Urinary bladder (tissue), 4 donors: ENCODE measurements around the gene SERINC2. TPM values are rescaled to one million over a fixed set of nuclear protein-coding genes. Genes with fewer than 3 reads are reported as not detected.

Experiments used
- DNase-seq: peaks from one replicate; pipeline ENCODE4 v3.0.0-alpha.2; 2015; ENCODE audit errors: extremely low spot score
- H3K27ac ChIP-seq: one replicate; pipeline ENCODE4 v1.5.1; 2013; ENCODE audit warnings: low read depth, mild to moderate bottlenecking, moderate library complexity
- H3K36me3 ChIP-seq: one replicate; pipeline ENCODE4 v1.6.1; 2013; ENCODE audit warnings: mild to moderate bottlenecking, moderate library complexity; ENCODE audit not compliant: insufficient read depth
- H3K4me1 ChIP-seq: one replicate; pipeline ENCODE4 v1.6.1; 2013; ENCODE audit warnings: mild to moderate bottlenecking, moderate library complexity; ENCODE audit not compliant: insufficient read depth
- H3K4me3 ChIP-seq: one replicate; pipeline ENCODE4 v1.5.1; 2013; ENCODE audit warnings: low read depth, low read length
- WGBS: extraction: QIAGEN DNeasy Blood & Tissue Kit; methylation state at CpG from one replicate; pipeline ENCODE4 v1.1.7; 2013; 5-methylcytosine and 5-hydroxymethylcytosine counted together
- polyA plus RNA-seq: library from polyadenylated mRNA; stranded (reverse); fragments of 200-250 nt; gene quantifications from one replicate; pipeline ENCODE4 v1.2.3, GENCODE V29; 2013
- total RNA-seq: library from RNA; depleted of rRNA; stranded (reverse); fragments of >200 nt; gene quantifications from one replicate; pipeline ENCODE4 v1.2.3, GENCODE V29; 2014
- donor health status: healthy with polysubstance abuse.
- donor health status: healthy.

SERINC2 gene
- total and polyA plus RNA-seq, 2 donors: 8.9 to 43.3 TPM

GRCh38 chr1:31437433-31438037 lies 24.5 kb downstream of the SERINC2 start:
- Histone ChIP-seq H3K4me1 (no peaks in the 10 kb centered on the region), H3K36me3 (no peaks in the 10 kb centered on the region), H3K4me3 (no peak overlapping the region), H3K27ac (no peak overlapping the region)
- 81% methylated on average over 11 of the region's 11 CpGs for WGBS
- no peak for DNase-seq

DNA sequence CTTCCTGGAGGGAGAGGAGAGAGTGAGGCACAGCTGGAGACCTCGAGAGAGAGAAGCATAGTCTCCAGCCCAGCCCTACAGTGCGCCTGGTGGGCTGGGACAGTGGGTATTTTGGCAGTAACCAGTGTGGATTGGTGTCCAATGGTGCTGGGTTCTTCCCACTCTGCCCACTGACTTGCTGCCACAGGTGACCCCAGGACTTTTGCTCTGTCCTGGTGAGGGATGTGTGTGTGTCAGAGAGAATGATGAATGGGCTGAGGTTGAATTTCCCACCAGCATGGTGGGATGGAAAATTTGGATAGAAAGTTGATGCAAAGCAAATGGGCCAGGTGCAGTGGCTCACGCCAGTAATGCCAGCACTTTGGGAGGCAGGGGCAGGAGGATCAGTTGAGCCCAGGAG lies 26.3 kb downstream of the SERINC2 start:
- no peak for DNase-seq
- Histone ChIP-seq H3K4me3 (no peak overlapping the region), H3K4me1 (no peaks in the 10 kb centered on the region), H3K27ac (no peak overlapping the region), H3K36me3 (no peaks in the 10 kb centered on the region)
- WGBS: 77% methylated on average over 3 of the region's 3 CpGs

GRCh38 chr1:31441073-31441472 lies 28.1 kb downstream of the SERINC2 start:
- H3K4me1 ChIP-seq: no peaks in the 10 kb centered on the region
- H3K36me3 ChIP-seq: no peaks in the 10 kb centered on the region
- WGBS: 76% methylated on average over 3 of the region's 3 CpGs
- DNase-seq: no peak
- no peak overlapping the region for H3K4me3 ChIP-seq
- H3K27ac ChIP-seq: no peak overlapping the region

GRCh38 chr1:31441558-31441957 lies 28.5 kb downstream of the SERINC2 start:
- Histone ChIP-seq H3K27ac (no peak overlapping the region), H3K36me3 (no peaks in the 10 kb centered on the region), H3K4me1 (no peaks in the 10 kb centered on the region), H3K4me3 (no peak overlapping the region)
- DNase-seq: no peak
- 78% methylated on average over 4 of the region's 4 CpGs for WGBS

DNA sequence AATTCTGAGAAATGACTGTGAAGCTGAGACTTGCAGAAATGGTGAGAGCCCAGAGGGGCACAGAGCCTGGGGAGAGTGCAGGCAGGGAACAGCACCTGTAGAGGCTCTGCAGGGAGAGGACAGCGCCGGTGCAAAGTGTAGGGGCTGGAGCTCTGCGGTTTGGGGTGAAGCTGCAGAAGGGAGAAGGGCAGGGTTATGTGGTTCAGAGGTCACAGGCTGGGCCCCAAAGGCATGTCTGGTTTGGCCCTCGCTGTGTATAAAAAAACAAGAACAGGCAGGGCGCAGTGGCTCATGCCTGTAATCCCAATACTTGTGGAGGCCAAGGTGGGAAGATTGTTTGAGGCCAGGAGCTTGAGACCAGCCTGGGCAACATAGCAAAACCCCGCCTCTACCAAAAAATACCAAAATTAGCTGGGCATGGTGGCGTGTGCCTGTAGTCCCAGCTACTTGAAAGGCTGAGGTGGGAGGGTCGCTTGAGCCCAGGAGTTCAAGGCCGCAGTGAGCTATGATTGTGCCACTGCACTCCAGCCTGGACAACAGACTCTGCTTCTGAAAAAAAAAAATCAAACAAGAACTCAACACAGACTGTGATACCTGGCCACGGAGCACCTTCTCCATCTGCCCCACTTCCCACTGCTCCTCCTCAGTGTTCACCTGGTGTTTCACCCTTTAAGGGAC lies 29.1 kb downstream of the SERINC2 start:
- no peaks in the 10 kb centered on the region for H3K36me3 ChIP-seq
- DNase-seq: no peak
- no peaks in the 10 kb centered on the region for H3K4me1 ChIP-seq
- H3K4me3 ChIP-seq: no peak overlapping the region
- 82% methylated on average over 10 of the region's 10 CpGs for WGBS
- H3K27ac ChIP-seq: no peak overlapping the region

DNA sequence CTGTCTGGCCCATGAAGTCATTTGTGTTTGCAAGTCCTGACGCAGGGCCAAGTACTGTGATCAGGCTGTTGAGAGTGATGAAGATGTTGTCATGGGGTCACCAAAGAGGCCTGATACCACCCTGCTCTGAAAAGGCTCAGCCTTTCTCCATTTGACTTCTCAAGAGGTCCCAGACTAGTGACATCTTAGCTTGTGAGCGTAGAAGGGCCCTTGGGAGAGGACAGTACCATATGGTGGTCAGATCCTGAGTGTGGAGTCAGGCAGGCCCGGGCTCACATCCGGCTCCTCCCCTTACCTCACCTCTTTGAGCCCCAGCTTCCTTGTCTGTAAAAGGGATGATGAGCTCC lies 29.6 kb downstream of the SERINC2 start:
- WGBS: 76% methylated on average over 4 of the region's 4 CpGs
- no peaks in the 10 kb centered on the region for H3K4me1 ChIP-seq
- DNase-seq: no peak
- H3K4me3 ChIP-seq: no peak overlapping the region
- H3K36me3 ChIP-seq: no peaks in the 10 kb centered on the region
- H3K27ac ChIP-seq: no peak overlapping the region

- Histone ChIP-seq H3K36me3 (no peaks in the 10 kb centered on the region), H3K27ac (no peak overlapping the region), H3K4me3 (no peak overlapping the region), H3K4me1 (no peaks in the 10 kb centered on the region)
- 98% methylated on average over 1 of the region's 1 CpG for WGBS
- no peak for DNase-seq
These were observed 30.7 kb downstream of the SERINC2 start for GRCh38 chr1:31443673-31444072.

DNA sequence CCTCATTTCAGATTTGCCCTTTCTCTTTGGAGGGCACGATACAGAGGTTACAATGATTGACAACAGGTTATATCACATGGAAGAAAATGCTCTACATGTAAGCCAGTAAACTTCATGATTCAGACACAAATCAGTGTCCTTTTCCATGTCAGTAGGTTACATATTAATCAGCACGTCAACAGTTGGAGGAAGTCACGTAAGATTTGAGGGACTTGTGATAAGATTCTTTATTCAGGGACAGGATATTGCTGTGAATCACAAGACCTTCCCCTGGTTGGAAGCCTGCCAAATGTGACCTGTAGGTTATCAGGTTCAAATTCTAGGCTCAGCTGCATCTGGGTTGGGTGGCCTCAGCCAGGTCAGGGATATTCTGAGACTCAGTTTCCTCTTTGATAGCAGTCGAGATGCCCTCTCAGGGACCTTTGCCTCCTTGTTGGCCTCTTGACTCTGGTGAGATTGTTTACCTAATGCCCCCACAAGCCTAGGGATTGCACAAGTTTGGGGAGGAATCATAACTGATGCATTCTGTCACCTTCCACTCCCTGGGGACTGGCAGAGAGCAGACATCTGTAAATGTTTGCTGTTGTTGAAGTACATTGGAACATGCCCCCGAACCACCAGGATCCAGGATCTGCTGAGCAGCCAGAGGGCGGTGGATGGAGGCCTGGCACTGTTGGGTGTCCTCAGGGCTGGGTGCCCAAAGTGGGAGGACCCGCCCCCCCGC lies 31.9 kb downstream of the SERINC2 start:
- no peak for DNase-seq
- no peaks in the 10 kb centered on the region for H3K4me1 ChIP-seq
- WGBS: 64% methylated on average over 8 of the region's 8 CpGs
- no peak overlapping the region for H3K4me3 ChIP-seq
- no peak overlapping the region for H3K27ac ChIP-seq
- no peaks in the 10 kb centered on the region for H3K36me3 ChIP-seq

DNA sequence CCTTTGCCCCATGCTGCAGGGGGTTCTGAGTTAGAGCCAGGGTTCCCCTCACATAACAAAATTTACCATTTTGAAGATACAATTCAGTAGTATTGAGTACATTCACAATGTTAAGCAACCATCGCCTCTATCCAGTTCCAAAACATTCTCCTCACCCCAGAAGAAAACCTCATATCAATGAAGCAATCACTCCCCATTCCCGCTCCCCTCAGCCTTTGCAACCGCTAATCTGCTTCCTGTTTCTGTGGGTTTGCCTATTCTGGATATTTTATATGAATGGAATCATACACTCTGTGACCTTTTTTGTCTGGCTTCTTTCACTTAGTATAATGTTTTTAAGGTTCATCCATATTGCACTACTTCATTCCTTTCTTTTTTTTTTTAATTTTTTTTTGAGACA lies 32.9 kb downstream of the SERINC2 start:
- DNase-seq: no peak
- Histone ChIP-seq H3K36me3 (no peaks in the 10 kb centered on the region), H3K4me3 (no peak overlapping the region), H3K27ac (no peak overlapping the region), H3K4me1 (no peaks in the 10 kb centered on the region)
- 73% methylated on average over 3 of the region's 3 CpGs for WGBS

GRCh38 chr1:31447210-31447609 lies 34.2 kb downstream of the SERINC2 start:
- Histone ChIP-seq H3K4me1 (no peaks in the 10 kb centered on the region), H3K4me3 (no peak overlapping the region), H3K27ac (no peak overlapping the region), H3K36me3 (no peaks in the 10 kb centered on the region)
- 29% methylated on average over 9 of the region's 9 CpGs for WGBS
- DNase-seq: no peak

DNA sequence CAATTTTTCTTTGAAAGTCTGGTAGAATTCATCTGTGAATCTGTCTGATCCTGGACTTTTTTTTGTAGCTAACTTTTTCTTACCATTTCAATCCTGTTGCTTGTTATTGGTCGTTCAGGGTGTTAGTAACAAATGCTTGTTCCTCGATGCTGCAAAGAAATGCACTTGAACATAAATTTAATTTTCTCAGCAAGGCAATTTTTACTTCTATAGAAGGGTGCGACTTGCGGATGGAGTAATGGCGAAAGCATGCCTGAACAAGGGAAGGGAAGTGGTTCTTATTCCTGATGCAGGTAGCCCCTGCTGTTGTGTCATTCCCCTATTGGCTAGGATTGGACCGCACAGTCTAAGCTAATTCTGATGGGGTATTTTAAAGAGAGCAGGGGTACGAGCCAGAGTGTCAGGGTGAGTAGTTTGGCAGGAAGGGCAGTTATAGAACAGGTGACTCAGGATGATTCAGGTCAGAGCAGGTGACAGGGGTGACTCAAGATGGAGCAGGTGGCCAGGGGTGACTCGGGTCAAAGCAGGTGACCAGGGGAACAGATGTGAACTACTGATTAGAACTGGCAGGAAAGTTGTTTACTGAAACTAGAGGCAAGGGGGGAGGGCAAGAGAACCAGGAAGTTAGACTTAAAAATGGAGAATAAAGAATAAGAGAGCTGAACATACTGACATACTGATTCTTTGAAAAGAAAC lies 40.5 kb downstream of the SERINC2 start:
- WGBS: 85% methylated on average over 8 of the region's 8 CpGs
- no peak for DNase-seq
- Histone ChIP-seq H3K4me3 (no peak overlapping the region), H3K36me3 (no peaks in the 10 kb centered on the region), H3K27ac (no peak overlapping the region), H3K4me1 (no peaks in the 10 kb centered on the region)

DNA sequence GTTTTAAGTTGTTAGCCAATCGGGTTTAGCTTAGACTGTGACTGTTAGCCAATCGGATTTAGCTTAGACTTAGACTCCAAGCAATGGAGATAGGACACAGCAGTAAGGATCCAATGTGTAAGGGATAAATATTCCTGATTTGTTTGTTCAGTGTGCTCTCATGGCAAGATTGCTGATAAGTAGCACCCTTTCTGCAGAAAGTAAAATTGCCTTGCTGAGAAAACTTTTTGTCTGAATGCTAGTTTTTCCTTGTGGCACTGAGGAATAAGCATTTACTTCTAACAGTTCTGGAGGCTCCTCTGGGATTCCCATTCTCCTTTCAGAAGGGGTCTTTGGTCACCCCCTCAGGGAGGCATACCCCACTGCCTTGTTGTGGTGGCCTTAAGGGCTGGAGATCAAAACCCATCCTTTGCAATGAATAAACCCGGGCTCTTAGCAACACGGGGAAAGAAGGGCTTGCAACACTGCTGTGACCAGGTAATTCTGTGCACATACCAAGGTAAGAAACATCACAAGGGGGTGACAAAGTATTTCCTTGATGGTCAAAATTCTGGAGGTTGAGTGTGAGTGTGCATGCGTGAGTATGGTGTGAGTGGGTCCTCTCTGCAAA lies 45.4 kb downstream of the SERINC2 start:
- 90% methylated on average over 5 of the region's 5 CpGs for WGBS
- Histone ChIP-seq H3K4me1 (no peaks in the 10 kb centered on the region), H3K27ac (no peak overlapping the region), H3K36me3 (no peaks in the 10 kb centered on the region), H3K4me3 (no peak overlapping the region)
- DNase-seq: no peak

GRCh38 chr1:31460027-31460426 lies 47.0 kb downstream of the SERINC2 start:
- Histone ChIP-seq H3K4me1 (no peaks in the 10 kb centered on the region), H3K36me3 (no peaks in the 10 kb centered on the region), H3K27ac (no peak overlapping the region), H3K4me3 (no peak overlapping the region)
- 63% methylated on average over 6 of the region's 6 CpGs for WGBS
- DNase-seq: no peak
